Measurements from ENCODE around the gene CAMK1G.

GRCh38 chr1:209612646-209613399 is 29.3 kb downstream of the CAMK1G start:
- TF ChIP-seq CTCF (IDR thresholded peaks at IDR 0.05; ENCODE audit: poor library complexity, severe bottlenecking) (no peak), EZH2 (IDR thresholded peaks at IDR 0.05; ENCODE audit: borderline replicate concordance, insufficient read depth, low read length, poor library complexity, severe bottlenecking) (no peak), POLR2AphosphoS5 (IDR thresholded peaks at IDR 0.05) (no peak), EP300 (conservative IDR thresholded peaks at IDR 0.05; ENCODE audit: poor library complexity, severe bottlenecking) (no peak), TAF1 (IDR thresholded peaks at IDR 0.05; ENCODE audit: low read depth) (no peak), MXI1 (conservative IDR thresholded peaks at IDR 0.05; ENCODE audit: poor library complexity, severe bottlenecking) (no peak), RAD21 (conservative IDR thresholded peaks at IDR 0.05) (no peak), SMC3 (conservative IDR thresholded peaks at IDR 0.05; ENCODE audit: poor library complexity) (no peak), REST (IDR thresholded peaks at IDR 0.05; ENCODE audit: borderline replicate concordance) (no peak)
